GM21825 (cell line): ENCODE results near the gene RBM19.
"Not testable (repeated sequence)": the region's sequence is repeated elsewhere in the genome, so short reads cannot be mapped to it uniquely, and the experiment has no call there.

ENCODE experiments used
- ATAC-seq: cut with Tn5 transposase; IDR thresholded peaks from one replicate; pipeline ENCODE4 v1.9.1; 2021; ENCODE audit warnings: mild to moderate bottlenecking, moderate library complexity; ENCODE audit not compliant: unreplicated experiment

The RBM19 gene

GRCh38 chr12:113815031-113815430 is 151.1 kb downstream of the RBM19 start:
- ATAC-seq: no peak

GRCh38 chr12:113813229-113813541 is 152.9 kb downstream of the RBM19 start:
- ATAC-seq: no peak

GRCh38 chr12:113812411-113813228 is 153.5 kb downstream of the RBM19 start:
- no peak for ATAC-seq

- not testable (repeated sequence) for ATAC-seq
These were observed 156.5 kb downstream of the RBM19 start for GRCh38 chr12:113809462-113810220.

- ATAC-seq: no peak
These were observed 157.8 kb downstream of the RBM19 start for GRCh38 chr12:113808095-113808951.

GRCh38 chr12:113805673-113806072 is 160.5 kb downstream of the RBM19 start:
- ATAC-seq: no peak

GRCh38 chr12:113804961-113805600 is 161.0 kb downstream of the RBM19 start:
- ATAC-seq: no peak

GRCh38 chr12:113803759-113804140 is 162.4 kb downstream of the RBM19 start:
- no peak for ATAC-seq

- no peak for ATAC-seq
These were observed 163.0 kb downstream of the RBM19 start for GRCh38 chr12:113802966-113803758.

GRCh38 chr12:113802000-113802749 is 163.9 kb downstream of the RBM19 start:
- ATAC-seq: no peak

- ATAC-seq: no peak
These were observed 165.9 kb downstream of the RBM19 start for GRCh38 chr12:113800201-113800600.

- no peak for ATAC-seq
These were observed 167.6 kb downstream of the RBM19 start for GRCh38 chr12:113798552-113798951.

- no peak for ATAC-seq
These were observed 168.6 kb downstream of the RBM19 start for GRCh38 chr12:113797535-113797868.

GRCh38 chr12:113796852-113797534 is 169.1 kb downstream of the RBM19 start:
- ATAC-seq: no peak

- ATAC-seq: no peak
These were observed 169.9 kb downstream of the RBM19 start for GRCh38 chr12:113796066-113796827.

- no peak for ATAC-seq
These were observed 170.7 kb downstream of the RBM19 start for GRCh38 chr12:113795445-113795844.

- no peak for ATAC-seq
These were observed 171.4 kb downstream of the RBM19 start for GRCh38 chr12:113794774-113795173.

- ATAC-seq: no peak
These were observed 172.9 kb downstream of the RBM19 start for GRCh38 chr12:113793250-113793649.
